H1 (cell line): Measurements from ENCODE around the gene VWA3B. TPM values are rescaled to one million over a fixed set of nuclear protein-coding genes. Genes with fewer than 3 reads are reported as not detected.

Experiments
- CTCF ChIA-PET: fragments of 300-600 bp; sonication (Branson Sonifier 250); formaldehyde crosslinking; loops from one replicate; lab custom pipeline; 2021; ENCODE audit not compliant: partially characterized antibody; lab: Charles Lee
- POLR2A ChIA-PET: fragments of 300-600 bp; sonication (Branson Sonifier 250); formaldehyde crosslinking; loops from one replicate; lab custom pipeline; 2021; ENCODE audit warnings: inconsistent platforms; ENCODE audit not compliant: partially characterized antibody; lab: Charles Lee
- DNase-seq, 2 experiments: peaks; one replicate each; pipeline versions ENCODE4 v3.0.0 to v3.0.0-alpha.2; 2010 to 2022; ENCODE audit warnings: low spot score in 2 of 2, low read depth in 1 of 2, mixed read lengths in 1 of 2
- FAIRE-seq: peaks from 2 replicates; lab custom pipeline; 2011; peaks lifted over from hg19 to GRCh38; lab: Jason Lieb, UNC
- H2AFZ ChIP-seq: 2 replicates; pipeline ENCODE4 v1.8.1; 2012; ENCODE audit warnings: low read length, inconsistent platforms
- H2AK5ac ChIP-seq: 2 replicates; pipeline ENCODE4 v1.6.1; 2013; ENCODE audit warnings: low read depth, low read length
- H2BK120ac ChIP-seq: replicated peaks from 2 replicates; pipeline ENCODE3; 2013; ENCODE audit warnings: low read depth, low read length, inconsistent platforms
- H2BK12ac ChIP-seq: 2 replicates; pipeline ENCODE4 v1.6.1; 2013; ENCODE audit warnings: low read depth, low read length
- H2BK15ac ChIP-seq: 2 replicates; pipeline ENCODE4 v1.6.1; 2013; ENCODE audit warnings: low read length
- H2BK20ac ChIP-seq: 2 replicates; pipeline ENCODE4 v1.6.1; 2013; ENCODE audit warnings: low read length
- H2BK5ac ChIP-seq: 2 replicates; pipeline ENCODE4 v1.6.1; 2013; ENCODE audit warnings: low read depth, low read length
- H3K14ac ChIP-seq: 2 replicates; pipeline ENCODE4 v1.6.1; 2013; ENCODE audit warnings: inconsistent platforms; ENCODE audit not compliant: insufficient read length
- H3K18ac ChIP-seq: 2 replicates; pipeline ENCODE4 v1.6.1; 2013; ENCODE audit warnings: low read length; ENCODE audit errors: extremely low read depth
- H3K23ac ChIP-seq: 2 replicates; pipeline ENCODE4 v1.6.1; 2013; ENCODE audit warnings: inconsistent platforms; ENCODE audit not compliant: insufficient read length
- H3K23me2 ChIP-seq: 2 replicates; pipeline ENCODE4 v1.6.1; 2013; ENCODE audit warnings: low read depth, low read length
- H3K27ac ChIP-seq: 2 replicates; pipeline ENCODE4 v1.6.1; 2011; ENCODE audit warnings: low read depth, low read length, inconsistent platforms
- H3K27me3 ChIP-seq, 4 experiments: replicated peaks in 1 of 4; 1 replicate in 1 of 4; 2 replicates in 3 of 4; pipeline versions ENCODE4 v1.6.1 to v1.8.1; 2011 to 2013; ENCODE audit warnings: low read length in 3 of 4, mild to moderate bottlenecking in 3 of 4, inconsistent platforms in 2 of 4, mixed read lengths in 2 of 4, moderate library complexity in 1 of 4; ENCODE audit not compliant: control insufficient read depth in 3 of 4, insufficient read depth in 3 of 4; ENCODE audit errors: extremely low read depth in 1 of 4
- H3K36me3 ChIP-seq, 4 experiments: 2 replicates each; pipeline versions ENCODE4 v1.6.1 to v1.8.1; 2011 to 2013; ENCODE audit warnings: mild to moderate bottlenecking in 4 of 4, low read length in 3 of 4, moderate library complexity in 2 of 4, control low read depth in 1 of 4, inconsistent platforms in 1 of 4; ENCODE audit not compliant: insufficient read depth in 4 of 4, control insufficient read depth in 2 of 4
- H3K4ac ChIP-seq: replicated peaks from 2 replicates; pipeline ENCODE3; 2013; ENCODE audit warnings: low read length, low read depth, mixed read lengths, inconsistent platforms; ENCODE audit not compliant: insufficient read length
- H3K4me1 ChIP-seq, 4 experiments: replicated peaks in 1 of 4; 1 replicate in 1 of 4; 2 replicates in 3 of 4; pipeline versions ENCODE4 v1.6.1 to v1.8.1; 2011 to 2013; ENCODE audit warnings: low read length in 3 of 4, inconsistent platforms in 2 of 4, mixed read lengths in 1 of 4; ENCODE audit not compliant: insufficient read depth in 4 of 4, control insufficient read depth in 3 of 4
- H3K4me2 ChIP-seq, 2 experiments: 2 replicates each; pipeline versions ENCODE4 v1.6.1 to v1.8.1; 2011 to 2013; ENCODE audit warnings: low read depth in 2 of 2, low read length in 2 of 2, control low read depth in 1 of 2, inconsistent platforms in 1 of 2, mild to moderate bottlenecking in 1 of 2; ENCODE audit not compliant: insufficient read depth in 1 of 2
- H3K4me3 ChIP-seq, 4 experiments: fragments of 200-600, 300-600 bp in 1 of 4; sonication (generic), shearing (Covaris generic), sonication (Bioruptor Twin) in 1 of 4; 2 replicates each; pipeline versions ENCODE4 v1.5.1 to v1.8.1; 2011 to 2016; ENCODE audit warnings: low read length in 4 of 4, low read depth in 3 of 4, control low read depth in 2 of 4, inconsistent platforms in 2 of 4, mild to moderate bottlenecking in 2 of 4, mixed read lengths in 1 of 4, moderate library complexity in 1 of 4; ENCODE audit not compliant: insufficient read depth in 2 of 4; ENCODE audit errors: extremely low read depth in 1 of 4
- H3K56ac ChIP-seq: replicated peaks from 2 replicates; pipeline ENCODE3; 2013; ENCODE audit warnings: low read depth, mild to moderate bottlenecking, mixed read lengths, low read length, inconsistent platforms; ENCODE audit not compliant: insufficient read length
- H3K79me1 ChIP-seq: 2 replicates; pipeline ENCODE4 v1.6.1; 2013; ENCODE audit warnings: low read depth, low read length, control low read depth
- H3K79me2 ChIP-seq, 2 experiments: 2 replicates each; pipeline versions ENCODE4 v1.6.1 to v1.8.1; 2012 to 2013; ENCODE audit warnings: low read length in 2 of 2, mild to moderate bottlenecking in 2 of 2, inconsistent platforms in 1 of 2; ENCODE audit not compliant: insufficient read depth in 2 of 2, control insufficient read depth in 1 of 2
- H3K9ac ChIP-seq, 4 experiments: replicated peaks in 1 of 4; 1 replicate in 1 of 4; 2 replicates in 3 of 4; pipeline versions ENCODE4 v1.6.1 to v1.8.1; 2011 to 2013; ENCODE audit warnings: low read depth in 3 of 4, low read length in 3 of 4, control low read depth in 2 of 4, mild to moderate bottlenecking in 2 of 4, moderate library complexity in 2 of 4, inconsistent platforms in 1 of 4; ENCODE audit errors: extremely low read depth in 1 of 4
- H3K9me3 ChIP-seq, 2 experiments: 2 replicates each; pipeline versions ENCODE4 v1.6.1 to v1.8.1; 2012 to 2013; ENCODE audit warnings: mild to moderate bottlenecking in 2 of 2, moderate library complexity in 2 of 2, control low read depth in 1 of 2, inconsistent platforms in 1 of 2, low read depth in 1 of 2, low read length in 1 of 2, mixed read lengths in 1 of 2; ENCODE audit not compliant: insufficient read depth in 2 of 2
- H4K20me1 ChIP-seq, 2 experiments: replicated peaks in 1 of 2; 2 replicates each; pipeline versions ENCODE3 to v1.8.1; 2011 to 2013; ENCODE audit warnings: inconsistent platforms in 2 of 2, low read length in 2 of 2, mild to moderate bottlenecking in 1 of 2; ENCODE audit not compliant: insufficient read depth in 2 of 2, control insufficient read depth in 1 of 2
- H4K5ac ChIP-seq: 2 replicates; pipeline ENCODE4 v1.6.1; 2013; ENCODE audit warnings: low read length, low read depth, mixed read lengths, inconsistent platforms; ENCODE audit not compliant: insufficient read length
- H4K8ac ChIP-seq: 2 replicates; pipeline ENCODE4 v1.8.0; 2013; ENCODE audit warnings: mild to moderate bottlenecking, moderate library complexity, low read length, inconsistent platforms; ENCODE audit not compliant: insufficient read depth; ENCODE audit errors: extremely low read depth
- H4K91ac ChIP-seq: replicated peaks from 2 replicates; pipeline ENCODE3; 2013; ENCODE audit warnings: low read length, mixed read lengths, inconsistent platforms; ENCODE audit not compliant: insufficient read length
- ATF3 ChIP-seq: IDR thresholded peaks from 2 replicates; pipeline ENCODE4 v1.6.1; 2011; ENCODE audit warnings: low read depth, mild to moderate bottlenecking, low read length; ENCODE audit not compliant: insufficient read depth
- CEBPB ChIP-seq: IDR thresholded peaks from 2 replicates; pipeline ENCODE4 v1.6.1; 2012; ENCODE audit warnings: low read depth, low read length
- EGR1 ChIP-seq: IDR thresholded peaks from 2 replicates; pipeline ENCODE4 v1.6.1; 2011; ENCODE audit warnings: low read depth, low read length, borderline replicate concordance
- EZH2 ChIP-seq: fragments of 200-600 bp; sonication (generic); IDR thresholded peaks from 2 replicates; pipeline ENCODE4 v1.7.1; 2012; ENCODE audit warnings: low read depth, mild to moderate bottlenecking, moderate library complexity, low read length, inconsistent platforms; ENCODE audit not compliant: severe bottlenecking
- MAFK ChIP-seq: IDR thresholded peaks from 2 replicates; pipeline ENCODE4 v1.6.1; 2012; ENCODE audit warnings: low read depth, mild to moderate bottlenecking, improper control_type of control experiment, low read length
- MAX ChIP-seq: IDR thresholded peaks from 2 replicates; pipeline ENCODE4 v1.6.1; 2012; ENCODE audit warnings: inconsistent platforms
- NANOG ChIP-seq: IDR thresholded peaks from 2 replicates; pipeline ENCODE4 v1.6.1; 2011; ENCODE audit warnings: low read length, low read depth, mild to moderate bottlenecking, inconsistent platforms; ENCODE audit not compliant: insufficient read depth, poor library complexity, severe bottlenecking
- SIRT6 ChIP-seq: IDR thresholded peaks from one replicate; pipeline ENCODE4 v1.7.1; 2012; ENCODE audit warnings: low read length, inconsistent platforms
- SIX5 ChIP-seq: IDR thresholded peaks from 2 replicates; pipeline ENCODE4 v1.6.1; 2011; ENCODE audit warnings: mild to moderate bottlenecking, low read depth, low read length
- SP2 ChIP-seq: IDR thresholded peaks from 2 replicates; pipeline ENCODE4 v1.6.1; 2012; ENCODE audit warnings: mild to moderate bottlenecking, low read length, inconsistent platforms
- SP4 ChIP-seq: IDR thresholded peaks from 2 replicates; pipeline ENCODE4 v1.6.1; 2012; ENCODE audit warnings: low read length, inconsistent platforms
- ZNF274 ChIP-seq: IDR thresholded peaks from 2 replicates; pipeline ENCODE4 v1.7.0; 2012; ENCODE audit warnings: low read length, borderline replicate concordance; ENCODE audit errors: extremely low read depth
- WGBS, 2 experiments: shearing (Covaris generic) in 1 of 2; methylation state at CpG; one replicate each; pipeline versions ENCODE4 v1.1.6 to v1.1.7; 2013 to 2015; ENCODE audit warnings: low lambda C conversion rate in 2 of 2, mixed read lengths in 2 of 2, inconsistent platforms in 1 of 2, low coverage in 1 of 2, missing lambda C conversion rate in 1 of 2; ENCODE audit not compliant: insufficient replicate concordance in 2 of 2, insufficient coverage in 1 of 2, insufficient read length in 1 of 2; ENCODE audit errors: extremely low coverage in 1 of 2, missing lambda C conversion rate in 1 of 2; 5-methylcytosine and 5-hydroxymethylcytosine counted together
- polyA plus RNA-seq, 7 experiments: library from polyadenylated mRNA; depleted of rRNA in 3 of 7; stranded (reverse) in 5 of 7; unstranded in 2 of 7; fragments of >200 nt in 5 of 7; fragments of 200-250 nt in 2 of 7; gene quantifications; 1 replicate in 5 of 7; 2 replicates in 1 of 7; 4 replicates in 1 of 7; pipeline versions ENCODE4 v1.2.1 to v1.2.3, GENCODE V29; 2011 to 2013; ENCODE audit warnings: missing spikeins in 2 of 7, mixed read lengths in 2 of 7
- total RNA-seq: library from RNA; stranded (reverse); fragmentation: NEBNext Ultra II Directional; extraction: Animal tissue kit (Norgen Biotek cat#: 25700); gene quantifications from 2 replicates; pipeline ENCODE4 v1.2.1, GENCODE V29; 2021
- TF ChIP-seq, protein P1 (sequence below): IDR thresholded peaks from 2 replicates; pipeline ENCODE4 v1.6.1; 2011; ENCODE audit warnings: low read length, improper control_type of control experiment

VWA3B gene
- total and polyA plus RNA-seq, 2 of the 8 experiments (the other 6 are each of a cell fraction or from before 2014, with no cell fraction given) = not detected

DNA sequence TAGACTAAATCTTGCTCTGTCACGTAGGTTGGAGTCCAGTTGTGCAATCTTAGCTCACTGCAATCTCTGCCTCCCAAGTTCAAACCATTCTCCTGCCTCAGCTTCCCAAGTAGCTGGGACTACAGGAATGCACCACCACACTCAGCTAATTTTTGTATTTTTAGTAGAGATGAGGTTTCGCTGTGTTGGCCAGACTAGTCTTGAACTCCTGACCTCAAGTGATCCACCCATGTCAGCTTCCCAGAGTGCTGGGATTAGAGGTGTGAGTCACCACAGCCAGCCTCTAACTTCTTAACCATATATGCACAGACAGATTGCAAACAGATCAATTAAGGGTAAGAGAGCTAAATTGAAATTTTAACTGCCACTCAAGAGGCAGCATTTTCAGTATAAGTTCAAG, 237.2 kb downstream of the VWA3B start:
- H2AFZ ChIP-seq = no peak overlapping the region
- no peak overlapping the region for H3K4me2 ChIP-seq
- no peak overlapping the region for H3K18ac ChIP-seq
- H3K4me3 ChIP-seq = no peak overlapping the region
- H3K27ac ChIP-seq = no peak overlapping the region
- no peak overlapping the region for H2AK5ac ChIP-seq
- POLR2A ChIA-PET = no interaction called here
- H2BK120ac ChIP-seq = no peak overlapping the region
- no peak overlapping the region for H2BK15ac ChIP-seq
- H3K14ac ChIP-seq = no peak overlapping the region
- no peak overlapping the region for H3K23ac ChIP-seq
- H3K79me2 ChIP-seq = no peaks in the 10 kb centered on the region
- DNase-seq (no peak), FAIRE-seq (no peak)
- CTCF ChIA-PET = interaction anchor here (0.5 to 1.7 kb wide), 4 partner anchors 10 to 953 kb away, joined by 3 to 9 read pairs (median 4); no protein-coding TSS in a partner anchor
- no peaks in the 10 kb centered on the region for H3K79me1 ChIP-seq
- no peak overlapping the region for H3K9ac ChIP-seq
- no peaks in the 10 kb centered on the region for H3K27me3 ChIP-seq
- no peak overlapping the region for H2BK5ac ChIP-seq
- no peaks in the 10 kb centered on the region for H4K20me1 ChIP-seq
- no peak overlapping the region for H4K5ac ChIP-seq
- H2BK12ac ChIP-seq = no peak overlapping the region
- no peak overlapping the region for H3K4ac ChIP-seq
- H3K23me2 ChIP-seq = no peaks in the 10 kb centered on the region
- H3K9me3 ChIP-seq = peaks cover 34 to 35% of the 10 kb centered on the region in 2 experiments
- H3K36me3 ChIP-seq = no peaks in the 10 kb centered on the region; a peak in 1 of 8 replicates
- H3K56ac ChIP-seq = no peak overlapping the region
- H4K8ac ChIP-seq = no peak overlapping the region
- H3K4me1 ChIP-seq = no peaks in the 10 kb centered on the region
- H4K91ac ChIP-seq = no peak overlapping the region
- H2BK20ac ChIP-seq = no peak overlapping the region
- WGBS, 2 experiments = 85% methylated on average over 2 of the region's 2 CpGs; no CpG with 5 or more reads in 1 of the 2 experiments
- TF ChIP-seq SP2 = no peak
- TF ChIP-seq SIX5 = no peak
- no peak for TF ChIP-seq CEBPB
- no peak for TF ChIP-seq MAFK
- no peak for TF ChIP-seq EZH2
- no peak for TF ChIP-seq SIRT6
- TF ChIP-seq ZNF274 = no peak
- TF ChIP-seq, protein P1, sequence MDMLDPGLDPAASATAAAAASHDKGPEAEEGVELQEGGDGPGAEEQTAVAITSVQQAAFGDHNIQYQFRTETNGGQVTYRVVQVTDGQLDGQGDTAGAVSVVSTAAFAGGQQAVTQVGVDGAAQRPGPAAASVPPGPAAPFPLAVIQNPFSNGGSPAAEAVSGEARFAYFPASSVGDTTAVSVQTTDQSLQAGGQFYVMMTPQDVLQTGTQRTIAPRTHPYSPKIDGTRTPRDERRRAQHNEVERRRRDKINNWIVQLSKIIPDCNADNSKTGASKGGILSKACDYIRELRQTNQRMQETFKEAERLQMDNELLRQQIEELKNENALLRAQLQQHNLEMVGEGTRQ = no peak
- no peak for TF ChIP-seq SP4
- TF ChIP-seq EGR1 = no peak
- no peak for TF ChIP-seq ATF3
- no peak for TF ChIP-seq NANOG
- no peak for TF ChIP-seq MAX
